NCI-H2029 treated with DMSO at 0.1 percent for 48 hours (cell line): ENCODE measurements around the gene DCTD.

Experiments
- DNase-seq: peaks from one replicate; lab custom pipeline; 2025; lab: John Stamatoyannopoulos, UW

DCTD gene

GRCh38 chr4:182869697-182870096 is 47.5 kb downstream of the DCTD start:
- DNase-seq = no peak

GRCh38 chr4:182866746-182867145 is 50.4 kb downstream of the DCTD start:
- no peak for DNase-seq

GRCh38 chr4:182863501-182863900 is 53.7 kb downstream of the DCTD start:
- DNase-seq = peak; percentile 43

- DNase-seq = peak; percentile 77
Measured at GRCh38 chr4:182862921-182863320, 54.3 kb downstream of the DCTD start.

GRCh38 chr4:182862141-182862875 is 54.9 kb downstream of the DCTD start:
- DNase-seq = peak; percentile 46

- DNase-seq = no peak
Measured at GRCh38 chr4:182861346-182861745, 55.8 kb downstream of the DCTD start.

- no peak for DNase-seq
Measured at GRCh38 chr4:182859730-182860129, 57.5 kb downstream of the DCTD start.

GRCh38 chr4:182858711-182859110 is 58.5 kb downstream of the DCTD start:
- no peak for DNase-seq

- no peak for DNase-seq
Measured at GRCh38 chr4:182856862-182857261, 60.3 kb downstream of the DCTD start.

GRCh38 chr4:182855877-182856276 is 61.3 kb downstream of the DCTD start:
- DNase-seq = no peak

- DNase-seq = no peak
Measured at GRCh38 chr4:182855312-182855711, 61.9 kb downstream of the DCTD start.

GRCh38 chr4:182854466-182854865 is 62.7 kb downstream of the DCTD start:
- DNase-seq = no peak

GRCh38 chr4:182853731-182854330 is 63.4 kb downstream of the DCTD start:
- no peak for DNase-seq

GRCh38 chr4:182848685-182849084 is 68.5 kb downstream of the DCTD start:
- no peak for DNase-seq

- DNase-seq = no peak
Measured at GRCh38 chr4:182847576-182848450, 69.4 kb downstream of the DCTD start.

- DNase-seq = no peak
Measured at GRCh38 chr4:182846036-182846435, 71.2 kb downstream of the DCTD start.

- no peak for DNase-seq
Measured at GRCh38 chr4:182845618-182846017, 71.6 kb downstream of the DCTD start.

GRCh38 chr4:182843808-182844325 is 73.3 kb downstream of the DCTD start:
- DNase-seq = no peak

- no peak for DNase-seq
Measured at GRCh38 chr4:182842759-182843390, 74.3 kb downstream of the DCTD start.

- DNase-seq = no peak
Measured at GRCh38 chr4:182842104-182842600, 75.0 kb downstream of the DCTD start.

- no peak for DNase-seq
Measured at GRCh38 chr4:182840108-182840507, 77.1 kb downstream of the DCTD start.
